ENCODE data around the gene HNRNPH2.

DNA sequence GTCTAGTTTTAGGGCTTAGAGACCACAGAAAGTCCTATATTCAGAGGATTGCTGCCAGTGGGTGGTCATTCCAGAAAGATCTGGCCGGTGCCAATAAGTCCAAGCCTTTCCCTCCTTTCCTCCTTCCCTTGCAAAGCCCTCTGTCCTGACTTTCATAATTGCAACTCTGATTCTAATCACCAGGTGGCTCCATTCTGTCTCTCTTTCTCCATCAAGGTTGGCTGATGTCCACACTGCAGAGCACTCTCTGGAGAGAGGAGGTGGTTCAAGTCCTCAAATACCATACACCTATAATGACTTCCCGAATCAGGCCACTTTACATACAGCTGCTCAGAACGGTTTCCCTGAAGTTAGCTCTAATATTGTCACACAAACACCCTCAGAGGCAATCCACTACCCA lies 54.9 kb downstream of the HNRNPH2 start:
- no peak for TF ChIP-seq POLR2A (IDR thresholded peaks at IDR 0.05; ENCODE audit: extremely low read depth, insufficient read length)
- TF ChIP-seq, protein P1, sequence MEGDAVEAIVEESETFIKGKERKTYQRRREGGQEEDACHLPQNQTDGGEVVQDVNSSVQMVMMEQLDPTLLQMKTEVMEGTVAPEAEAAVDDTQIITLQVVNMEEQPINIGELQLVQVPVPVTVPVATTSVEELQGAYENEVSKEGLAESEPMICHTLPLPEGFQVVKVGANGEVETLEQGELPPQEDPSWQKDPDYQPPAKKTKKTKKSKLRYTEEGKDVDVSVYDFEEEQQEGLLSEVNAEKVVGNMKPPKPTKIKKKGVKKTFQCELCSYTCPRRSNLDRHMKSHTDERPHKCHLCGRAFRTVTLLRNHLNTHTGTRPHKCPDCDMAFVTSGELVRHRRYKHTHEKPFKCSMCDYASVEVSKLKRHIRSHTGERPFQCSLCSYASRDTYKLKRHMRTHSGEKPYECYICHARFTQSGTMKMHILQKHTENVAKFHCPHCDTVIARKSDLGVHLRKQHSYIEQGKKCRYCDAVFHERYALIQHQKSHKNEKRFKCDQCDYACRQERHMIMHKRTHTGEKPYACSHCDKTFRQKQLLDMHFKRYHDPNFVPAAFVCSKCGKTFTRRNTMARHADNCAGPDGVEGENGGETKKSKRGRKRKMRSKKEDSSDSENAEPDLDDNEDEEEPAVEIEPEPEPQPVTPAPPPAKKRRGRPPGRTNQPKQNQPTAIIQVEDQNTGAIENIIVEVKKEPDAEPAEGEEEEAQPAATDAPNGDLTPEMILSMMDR (IDR thresholded peaks at IDR 0.05; ENCODE audit: low read depth, low read length), result no peak
